K562 (cell line): ENCODE results near the gene TUBA4B. TPM values are rescaled to one million over a fixed set of nuclear protein-coding genes. Genes with fewer than 3 reads are reported as not detected.

Source experiments
- GTF2B ChIP-seq: IDR thresholded peaks from 2 replicates; pipeline ENCODE4 v1.6.1; 2011; ENCODE audit not compliant: insufficient read length; ENCODE audit errors: extremely low read depth
- JUNB ChIP-seq: fragments of 450-650 bp; formaldehyde crosslinking; conservative IDR thresholded peaks from 2 replicates; pipeline ENCODE4 v1.4.0; 2020; ENCODE audit warnings: mild to moderate bottlenecking
- MNT ChIP-seq, 2 experiments: fragments of 450-650 bp; conservative IDR thresholded peaks; 2 replicates each; pipeline ENCODE4 v1.6.1; 2017; ENCODE audit warnings: mild to moderate bottlenecking in 2 of 2, moderate library complexity in 2 of 2
- NR3C1 ChIP-seq: sonication (generic); formaldehyde crosslinking; IDR thresholded peaks from 2 replicates; pipeline ENCODE4 v1.8.1; 2022; ENCODE audit warnings: missing genetic modification reagents
- ZNF121 ChIP-seq: sonication (generic); formaldehyde crosslinking; conservative IDR thresholded peaks from 2 replicates; pipeline ENCODE4 v1.8.0; 2022; ENCODE audit warnings: missing genetic modification reagents
- ZNF282 ChIP-seq: sonication (generic); formaldehyde crosslinking; IDR thresholded peaks from 2 replicates; pipeline ENCODE4 v1.8.1; 2023; ENCODE audit warnings: missing genetic modification reagents
- polyA plus RNA-seq, 8 experiments: library from polyadenylated mRNA; depleted of rRNA in 4 of 8; stranded (reverse) in 5 of 8; unstranded in 3 of 8; fragments of >200 nt; fragmentation: Nextera tagmentation in 2 of 8; fragmentation: Illumina TruSeq in 1 of 8; extraction: Ambion mirVana in 2 of 8; extraction: Trizol in 1 of 8; gene quantifications; 2 replicates each; pipeline versions ENCODE4 v1.2.1 to v1.2.3, GENCODE V29; 2011 to 2014; ENCODE audit warnings: inconsistent platforms in 1 of 8, missing spikeins in 1 of 8
- total RNA-seq, 7 experiments: library from RNA; depleted of rRNA in 6 of 7; stranded (reverse); fragments of >200 nt in 6 of 7; fragmentation: Illumina TruSeq in 2 of 7; extraction: Trizol in 2 of 7; gene quantifications; 2 replicates each; pipeline versions ENCODE4 v1.2.1 to v1.2.3, GENCODE V29; 2011 to 2021; ENCODE audit warnings: low replicate concordance in 1 of 7
- TF ChIP-seq, protein P1 (sequence below): fragments of 450-650 bp; IDR thresholded peaks from 2 replicates; pipeline ENCODE4 v1.6.1; 2016; ENCODE audit warnings: mild to moderate bottlenecking, moderate library complexity
- TF ChIP-seq, protein P2 (sequence below): fragments of 450-650 bp; formaldehyde crosslinking; IDR thresholded peaks from 2 replicates; pipeline ENCODE4 v1.4.0; 2022; ENCODE audit warnings: mild to moderate bottlenecking, moderate library complexity
- TF ChIP-seq, protein P3 (sequence below): fragments of 450-650 bp; IDR thresholded peaks from 2 replicates; pipeline ENCODE4 v1.6.1; 2017; ENCODE audit warnings: antibody characterized with exemption

TUBA4B gene
- total and polyA plus RNA-seq, 9 of the 15 experiments (the other 6 are each of a cell fraction or from before 2014, with no cell fraction given), result 0.04 TPM; not detected in 8

DNA sequence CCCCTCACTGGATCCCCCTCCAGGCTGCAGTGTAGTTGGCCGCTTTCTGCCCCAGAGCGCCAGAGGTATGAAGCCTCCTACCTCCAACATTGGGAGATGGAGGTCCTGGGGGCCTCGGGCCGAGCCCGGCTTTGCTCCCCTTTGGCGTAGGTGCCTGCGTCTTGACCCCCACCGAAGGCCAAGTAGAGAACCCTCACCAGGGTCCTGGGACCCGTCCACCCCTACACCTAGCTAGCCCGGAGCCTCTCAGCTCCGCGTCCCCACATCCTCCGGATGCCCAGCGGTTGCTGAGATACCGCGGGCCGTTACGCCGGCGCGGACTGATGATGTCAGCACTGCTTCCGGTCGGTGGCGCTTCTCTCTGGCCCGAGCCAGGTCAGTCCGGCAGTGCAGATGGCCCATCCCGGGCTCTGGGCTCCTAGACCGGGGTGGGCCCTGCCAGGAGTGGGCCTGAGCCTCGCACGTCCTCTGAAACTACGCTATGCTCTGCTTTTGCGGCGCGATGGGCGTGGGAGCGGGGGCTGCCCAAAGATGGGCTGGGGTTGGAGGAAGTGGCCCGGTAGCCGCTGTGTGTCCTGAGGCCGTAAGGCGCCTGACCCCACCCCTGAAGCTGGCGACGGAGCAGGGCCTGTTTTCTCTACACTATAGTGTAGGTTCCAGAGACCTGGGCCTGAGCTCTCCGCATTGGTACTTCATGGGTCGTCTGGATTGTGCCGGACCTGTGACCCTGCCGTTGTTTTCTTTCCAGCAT is 7.7 kb upstream of the TUBA4B start, which contains the start of the genes GLB1L and STK16 (continued):
- TF ChIP-seq, protein P1, sequence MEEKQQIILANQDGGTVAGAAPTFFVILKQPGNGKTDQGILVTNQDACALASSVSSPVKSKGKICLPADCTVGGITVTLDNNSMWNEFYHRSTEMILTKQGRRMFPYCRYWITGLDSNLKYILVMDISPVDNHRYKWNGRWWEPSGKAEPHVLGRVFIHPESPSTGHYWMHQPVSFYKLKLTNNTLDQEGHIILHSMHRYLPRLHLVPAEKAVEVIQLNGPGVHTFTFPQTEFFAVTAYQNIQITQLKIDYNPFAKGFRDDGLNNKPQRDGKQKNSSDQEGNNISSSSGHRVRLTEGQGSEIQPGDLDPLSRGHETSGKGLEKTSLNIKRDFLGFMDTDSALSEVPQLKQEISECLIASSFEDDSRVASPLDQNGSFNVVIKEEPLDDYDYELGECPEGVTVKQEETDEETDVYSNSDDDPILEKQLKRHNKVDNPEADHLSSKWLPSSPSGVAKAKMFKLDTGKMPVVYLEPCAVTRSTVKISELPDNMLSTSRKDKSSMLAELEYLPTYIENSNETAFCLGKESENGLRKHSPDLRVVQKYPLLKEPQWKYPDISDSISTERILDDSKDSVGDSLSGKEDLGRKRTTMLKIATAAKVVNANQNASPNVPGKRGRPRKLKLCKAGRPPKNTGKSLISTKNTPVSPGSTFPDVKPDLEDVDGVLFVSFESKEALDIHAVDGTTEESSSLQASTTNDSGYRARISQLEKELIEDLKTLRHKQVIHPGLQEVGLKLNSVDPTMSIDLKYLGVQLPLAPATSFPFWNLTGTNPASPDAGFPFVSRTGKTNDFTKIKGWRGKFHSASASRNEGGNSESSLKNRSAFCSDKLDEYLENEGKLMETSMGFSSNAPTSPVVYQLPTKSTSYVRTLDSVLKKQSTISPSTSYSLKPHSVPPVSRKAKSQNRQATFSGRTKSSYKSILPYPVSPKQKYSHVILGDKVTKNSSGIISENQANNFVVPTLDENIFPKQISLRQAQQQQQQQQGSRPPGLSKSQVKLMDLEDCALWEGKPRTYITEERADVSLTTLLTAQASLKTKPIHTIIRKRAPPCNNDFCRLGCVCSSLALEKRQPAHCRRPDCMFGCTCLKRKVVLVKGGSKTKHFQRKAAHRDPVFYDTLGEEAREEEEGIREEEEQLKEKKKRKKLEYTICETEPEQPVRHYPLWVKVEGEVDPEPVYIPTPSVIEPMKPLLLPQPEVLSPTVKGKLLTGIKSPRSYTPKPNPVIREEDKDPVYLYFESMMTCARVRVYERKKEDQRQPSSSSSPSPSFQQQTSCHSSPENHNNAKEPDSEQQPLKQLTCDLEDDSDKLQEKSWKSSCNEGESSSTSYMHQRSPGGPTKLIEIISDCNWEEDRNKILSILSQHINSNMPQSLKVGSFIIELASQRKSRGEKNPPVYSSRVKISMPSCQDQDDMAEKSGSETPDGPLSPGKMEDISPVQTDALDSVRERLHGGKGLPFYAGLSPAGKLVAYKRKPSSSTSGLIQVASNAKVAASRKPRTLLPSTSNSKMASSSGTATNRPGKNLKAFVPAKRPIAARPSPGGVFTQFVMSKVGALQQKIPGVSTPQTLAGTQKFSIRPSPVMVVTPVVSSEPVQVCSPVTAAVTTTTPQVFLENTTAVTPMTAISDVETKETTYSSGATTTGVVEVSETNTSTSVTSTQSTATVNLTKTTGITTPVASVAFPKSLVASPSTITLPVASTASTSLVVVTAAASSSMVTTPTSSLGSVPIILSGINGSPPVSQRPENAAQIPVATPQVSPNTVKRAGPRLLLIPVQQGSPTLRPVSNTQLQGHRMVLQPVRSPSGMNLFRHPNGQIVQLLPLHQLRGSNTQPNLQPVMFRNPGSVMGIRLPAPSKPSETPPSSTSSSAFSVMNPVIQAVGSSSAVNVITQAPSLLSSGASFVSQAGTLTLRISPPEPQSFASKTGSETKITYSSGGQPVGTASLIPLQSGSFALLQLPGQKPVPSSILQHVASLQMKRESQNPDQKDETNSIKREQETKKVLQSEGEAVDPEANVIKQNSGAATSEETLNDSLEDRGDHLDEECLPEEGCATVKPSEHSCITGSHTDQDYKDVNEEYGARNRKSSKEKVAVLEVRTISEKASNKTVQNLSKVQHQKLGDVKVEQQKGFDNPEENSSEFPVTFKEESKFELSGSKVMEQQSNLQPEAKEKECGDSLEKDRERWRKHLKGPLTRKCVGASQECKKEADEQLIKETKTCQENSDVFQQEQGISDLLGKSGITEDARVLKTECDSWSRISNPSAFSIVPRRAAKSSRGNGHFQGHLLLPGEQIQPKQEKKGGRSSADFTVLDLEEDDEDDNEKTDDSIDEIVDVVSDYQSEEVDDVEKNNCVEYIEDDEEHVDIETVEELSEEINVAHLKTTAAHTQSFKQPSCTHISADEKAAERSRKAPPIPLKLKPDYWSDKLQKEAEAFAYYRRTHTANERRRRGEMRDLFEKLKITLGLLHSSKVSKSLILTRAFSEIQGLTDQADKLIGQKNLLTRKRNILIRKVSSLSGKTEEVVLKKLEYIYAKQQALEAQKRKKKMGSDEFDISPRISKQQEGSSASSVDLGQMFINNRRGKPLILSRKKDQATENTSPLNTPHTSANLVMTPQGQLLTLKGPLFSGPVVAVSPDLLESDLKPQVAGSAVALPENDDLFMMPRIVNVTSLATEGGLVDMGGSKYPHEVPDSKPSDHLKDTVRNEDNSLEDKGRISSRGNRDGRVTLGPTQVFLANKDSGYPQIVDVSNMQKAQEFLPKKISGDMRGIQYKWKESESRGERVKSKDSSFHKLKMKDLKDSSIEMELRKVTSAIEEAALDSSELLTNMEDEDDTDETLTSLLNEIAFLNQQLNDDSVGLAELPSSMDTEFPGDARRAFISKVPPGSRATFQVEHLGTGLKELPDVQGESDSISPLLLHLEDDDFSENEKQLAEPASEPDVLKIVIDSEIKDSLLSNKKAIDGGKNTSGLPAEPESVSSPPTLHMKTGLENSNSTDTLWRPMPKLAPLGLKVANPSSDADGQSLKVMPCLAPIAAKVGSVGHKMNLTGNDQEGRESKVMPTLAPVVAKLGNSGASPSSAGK, result no peak; the same call in 1 of the 2 replicates
- TF ChIP-seq, protein P2, sequence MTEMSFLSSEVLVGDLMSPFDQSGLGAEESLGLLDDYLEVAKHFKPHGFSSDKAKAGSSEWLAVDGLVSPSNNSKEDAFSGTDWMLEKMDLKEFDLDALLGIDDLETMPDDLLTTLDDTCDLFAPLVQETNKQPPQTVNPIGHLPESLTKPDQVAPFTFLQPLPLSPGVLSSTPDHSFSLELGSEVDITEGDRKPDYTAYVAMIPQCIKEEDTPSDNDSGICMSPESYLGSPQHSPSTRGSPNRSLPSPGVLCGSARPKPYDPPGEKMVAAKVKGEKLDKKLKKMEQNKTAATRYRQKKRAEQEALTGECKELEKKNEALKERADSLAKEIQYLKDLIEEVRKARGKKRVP (CRISPR knock-in tag), result no peak
- TF ChIP-seq ZNF121 (CRISPR knock-in tag), result no peak
- TF ChIP-seq ZNF282 (CRISPR knock-in tag), result 0 out of 2 replicates have a peak, but pooled peaks have one; percentile 38
- TF ChIP-seq MNT (conservative IDR thresholded peaks at IDR 0.05), result peak; percentile 37 to 81
- TF ChIP-seq GTF2B, result no peak
- TF ChIP-seq, protein P3, sequence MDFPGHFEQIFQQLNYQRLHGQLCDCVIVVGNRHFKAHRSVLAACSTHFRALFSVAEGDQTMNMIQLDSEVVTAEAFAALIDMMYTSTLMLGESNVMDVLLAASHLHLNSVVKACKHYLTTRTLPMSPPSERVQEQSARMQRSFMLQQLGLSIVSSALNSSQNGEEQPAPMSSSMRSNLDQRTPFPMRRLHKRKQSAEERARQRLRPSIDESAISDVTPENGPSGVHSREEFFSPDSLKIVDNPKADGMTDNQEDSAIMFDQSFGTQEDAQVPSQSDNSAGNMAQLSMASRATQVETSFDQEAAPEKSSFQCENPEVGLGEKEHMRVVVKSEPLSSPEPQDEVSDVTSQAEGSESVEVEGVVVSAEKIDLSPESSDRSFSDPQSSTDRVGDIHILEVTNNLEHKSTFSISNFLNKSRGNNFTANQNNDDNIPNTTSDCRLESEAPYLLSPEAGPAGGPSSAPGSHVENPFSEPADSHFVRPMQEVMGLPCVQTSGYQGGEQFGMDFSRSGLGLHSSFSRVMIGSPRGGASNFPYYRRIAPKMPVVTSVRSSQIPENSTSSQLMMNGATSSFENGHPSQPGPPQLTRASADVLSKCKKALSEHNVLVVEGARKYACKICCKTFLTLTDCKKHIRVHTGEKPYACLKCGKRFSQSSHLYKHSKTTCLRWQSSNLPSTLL, result no peak
- no peak; the same call in 1 of the 2 replicates for TF ChIP-seq NR3C1 (CRISPR knock-in tag)
- TF ChIP-seq JUNB (CRISPR knock-in tag), result no peak
